HepG2 (cell line): ENCODE results near the gene DALRD3. TPM values are rescaled to one million over a fixed set of nuclear protein-coding genes. Genes with fewer than 3 reads are reported as not detected.

ENCODE experiments used
- ARID5B ChIP-seq: IDR thresholded peaks from 2 replicates; pipeline ENCODE4 v1.4.0; 2020; ENCODE audit warnings: mild to moderate bottlenecking, missing genetic modification reagents
- ATF5 ChIP-seq: sonication (generic); formaldehyde crosslinking; IDR thresholded peaks from 2 replicates; pipeline ENCODE4 v1.4.0; 2020; ENCODE audit warnings: mild to moderate bottlenecking, low read depth, missing genetic modification reagents
- BCL3 ChIP-seq: sonication (generic); formaldehyde crosslinking; IDR thresholded peaks from 2 replicates; pipeline ENCODE4 v1.5.1; 2020; ENCODE audit warnings: mild to moderate bottlenecking, missing genetic modification reagents, moderate library complexity
- CEBPG ChIP-seq: IDR thresholded peaks from 2 replicates; pipeline ENCODE4 v1.6.1; 2016
- DNMT1 ChIP-seq: sonication (generic); formaldehyde crosslinking; IDR thresholded peaks from 2 replicates; pipeline ENCODE4 v1.5.1; 2020; ENCODE audit warnings: mild to moderate bottlenecking, missing genetic modification reagents
- ETS1 ChIP-seq: sonication (generic); formaldehyde crosslinking; IDR thresholded peaks from 2 replicates; pipeline ENCODE4 v1.4.0; 2020; ENCODE audit warnings: missing genetic modification reagents
- NCOR1 ChIP-seq: fragments of 200-600 bp; sonication (generic); IDR thresholded peaks from 2 replicates; pipeline ENCODE4 v1.7.0; 2017; ENCODE audit warnings: antibody characterized with exemption, low read length, borderline replicate concordance
- POLR2A ChIP-seq, 2 experiments: IDR thresholded peaks; 2 replicates each; pipeline ENCODE4 v1.6.1; 2011; ENCODE audit warnings: low read depth in 2 of 2, low read length in 2 of 2, mild to moderate bottlenecking in 1 of 2, moderate library complexity in 1 of 2; ENCODE audit not compliant: insufficient read depth in 1 of 2
- POLR2G ChIP-seq: fragments of 200-400 bp; formaldehyde crosslinking; IDR thresholded peaks from 2 replicates; pipeline ENCODE4 v1.6.1; 2018; ENCODE audit warnings: mild to moderate bottlenecking, low read depth, low read length, moderate library complexity
- SALL2 ChIP-seq: sonication (generic); formaldehyde crosslinking; IDR thresholded peaks from 2 replicates; pipeline ENCODE4 v1.8.1; 2023; ENCODE audit warnings: mild to moderate bottlenecking, missing genetic modification reagents, inconsistent platforms
- SNAPC2 ChIP-seq: sonication (generic); formaldehyde crosslinking; IDR thresholded peaks from 2 replicates; pipeline ENCODE4 v1.8.1; 2022; ENCODE audit warnings: mild to moderate bottlenecking, missing genetic modification reagents
- ZBTB21 ChIP-seq: sonication (generic); formaldehyde crosslinking; IDR thresholded peaks from 2 replicates; pipeline ENCODE4 v1.4.0; 2020; ENCODE audit warnings: missing genetic modification reagents
- ZMAT3 ChIP-seq: sonication (generic); formaldehyde crosslinking; conservative IDR thresholded peaks from 2 replicates; pipeline ENCODE4 v1.7.0; 2021; ENCODE audit warnings: missing genetic modification reagents
- ZNF3 ChIP-seq: IDR thresholded peaks from 2 replicates; pipeline ENCODE4 v1.7.0; 2017; ENCODE audit warnings: inconsistent platforms
- ZNF343 ChIP-seq: sonication (generic); formaldehyde crosslinking; IDR thresholded peaks from 2 replicates; pipeline ENCODE4 v1.4.0; 2020; ENCODE audit warnings: mild to moderate bottlenecking, missing genetic modification reagents
- ZNF383 ChIP-seq: sonication (generic); formaldehyde crosslinking; IDR thresholded peaks from 2 replicates; pipeline ENCODE4 v1.4.0; 2020; ENCODE audit warnings: missing genetic modification reagents, mild to moderate bottlenecking, borderline replicate concordance
- ZNF569 ChIP-seq: sonication (generic); formaldehyde crosslinking; IDR thresholded peaks from 2 replicates; pipeline ENCODE4 v1.5.0; 2020; ENCODE audit warnings: mild to moderate bottlenecking, missing genetic modification reagents, moderate library complexity, borderline replicate concordance
- ZNF691 ChIP-seq: sonication (generic); formaldehyde crosslinking; IDR thresholded peaks from 2 replicates; pipeline ENCODE4 v1.4.0; 2020; ENCODE audit warnings: missing genetic modification reagents, low read depth, mild to moderate bottlenecking, borderline replicate concordance
- ZNF83 ChIP-seq: sonication (generic); formaldehyde crosslinking; IDR thresholded peaks from 2 replicates; pipeline ENCODE4 v1.4.0; 2020; ENCODE audit warnings: missing genetic modification reagents, mild to moderate bottlenecking, borderline replicate concordance
- polyA plus RNA-seq, 8 experiments: library from polyadenylated mRNA; depleted of rRNA in 3 of 8; stranded (reverse) in 7 of 8; unstranded in 1 of 8; fragments of >200 nt; fragmentation: Illumina TruSeq in 4 of 8; extraction: Trizol in 4 of 8; gene quantifications; 2 replicates each; pipeline versions ENCODE4 v1.2.1 to v1.2.3, GENCODE V29; 2011 to 2016; ENCODE audit warnings: low read depth in 4 of 8, missing spikeins in 1 of 8, mixed read lengths in 1 of 8; ENCODE audit not compliant: insufficient read depth in 1 of 8
- total RNA-seq, 5 experiments: library from RNA; depleted of rRNA; stranded (reverse); fragments of >200 nt; fragmentation: Illumina TruSeq; extraction: Trizol; gene quantifications; 2 replicates each; pipeline ENCODE4 v1.2.3, GENCODE V29; 2016; ENCODE audit warnings: low read depth in 1 of 5
- TF ChIP-seq, protein P1 (sequence below): fragments of 450-650 bp; IDR thresholded peaks from 2 replicates; pipeline ENCODE4 v1.6.1; 2016

Gene DALRD3
- total and polyA plus RNA-seq, 2 of the 13 experiments (the other 11 are each of a cell fraction or from before 2014, with no cell fraction given), result 19.9 to 36.5 TPM

DNA sequence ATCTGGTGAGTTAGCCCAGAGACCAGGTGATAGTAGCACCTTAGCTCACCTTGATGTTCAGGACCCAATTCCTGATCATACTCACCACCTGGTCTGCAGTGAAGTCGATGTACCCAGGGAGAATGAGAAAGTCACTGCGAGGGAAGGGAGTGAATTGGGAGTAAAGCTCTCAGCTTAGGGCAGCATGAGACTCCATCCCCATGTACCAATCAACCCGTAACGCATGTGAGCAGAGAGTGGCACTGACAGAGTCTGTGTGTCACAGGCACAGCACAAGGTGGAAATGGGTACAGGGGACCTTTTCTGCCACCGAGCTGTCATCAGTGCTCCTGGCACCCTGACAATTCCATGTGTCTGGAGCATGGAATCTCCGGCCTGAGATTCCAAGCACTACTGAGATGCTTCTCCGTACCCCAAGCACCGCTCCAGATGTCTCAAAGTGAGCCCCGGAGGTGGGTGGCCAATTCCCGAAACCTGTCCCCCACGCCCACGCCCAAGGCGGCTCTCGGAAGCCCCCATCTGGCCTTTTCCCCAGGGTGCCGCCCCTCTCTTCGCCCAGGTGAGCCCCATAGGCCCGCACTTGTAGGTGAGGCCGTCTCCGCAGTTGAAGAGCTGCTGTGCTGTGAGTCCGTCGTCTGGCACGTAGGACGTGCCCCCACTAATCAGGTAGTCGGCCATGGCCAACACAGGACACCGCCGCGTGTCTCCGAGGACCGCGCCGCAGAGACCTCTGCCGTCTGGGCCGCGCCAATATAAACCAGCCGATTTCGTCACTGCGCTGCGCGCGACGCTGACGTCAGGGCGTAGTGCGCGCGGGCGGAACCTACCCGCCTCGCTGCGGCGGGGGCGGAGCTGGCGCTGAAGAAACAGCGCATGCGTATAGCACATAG, 10.5 kb upstream of the DALRD3 start, which contains the start of gene IMPDH2 (continued):
- TF ChIP-seq, protein P1, sequence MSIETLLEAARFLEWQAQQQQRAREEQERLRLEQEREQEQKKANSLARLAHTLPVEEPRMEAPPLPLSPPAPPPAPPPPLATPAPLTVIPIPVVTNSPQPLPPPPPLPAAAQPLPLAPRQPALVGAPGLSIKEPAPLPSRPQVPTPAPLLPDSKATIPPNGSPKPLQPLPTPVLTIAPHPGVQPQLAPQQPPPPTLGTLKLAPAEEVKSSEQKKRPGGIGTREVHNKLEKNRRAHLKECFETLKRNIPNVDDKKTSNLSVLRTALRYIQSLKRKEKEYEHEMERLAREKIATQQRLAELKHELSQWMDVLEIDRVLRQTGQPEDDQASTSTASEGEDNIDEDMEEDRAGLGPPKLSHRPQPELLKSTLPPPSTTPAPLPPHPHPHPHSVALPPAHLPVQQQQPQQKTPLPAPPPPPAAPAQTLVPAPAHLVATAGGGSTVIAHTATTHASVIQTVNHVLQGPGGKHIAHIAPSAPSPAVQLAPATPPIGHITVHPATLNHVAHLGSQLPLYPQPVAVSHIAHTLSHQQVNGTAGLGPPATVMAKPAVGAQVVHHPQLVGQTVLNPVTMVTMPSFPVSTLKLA, result no peak
- TF ChIP-seq POLR2A (IDR thresholded peaks at IDR 0.05; ENCODE audit: insufficient read depth in 1 of 2, low read depth in 2 of 2, low read length in 2 of 2) (peak in 1 of 2 experiments; percentile 99; a peak in 2 of 4 replicates), SNAPC2 (no peak), ZNF691 (CRISPR knock-in tag) (peak; percentile 72; the same call in 1 of the 2 replicates), ARID5B (CRISPR knock-in tag) (peak; percentile 74), NCOR1 (no peak), POLR2G (peak; percentile 99), ZMAT3 (CRISPR knock-in tag) (peak; percentile 92), BCL3 (CRISPR knock-in tag) (peak; percentile 59), ETS1 (CRISPR knock-in tag) (no peak), SALL2 (CRISPR knock-in tag) (peak; percentile 92), ZNF383 (CRISPR knock-in tag) (no peak), ZNF83 (CRISPR knock-in tag) (peak; percentile 85; the same call in 1 of the 2 replicates), DNMT1 (CRISPR knock-in tag) (peak; percentile 95; the same call in 1 of the 2 replicates), ZNF569 (no peak), ZNF3 (CRISPR knock-in tag) (no peak; the same call in 1 of the 2 replicates), ZBTB21 (peak; percentile 79), ZNF343 (CRISPR knock-in tag) (peak; percentile 73; the same call in 1 of the 2 replicates), CEBPG (CRISPR knock-in tag) (peak; percentile 97), ATF5 (CRISPR knock-in tag) (peak; percentile 79; the same call in 1 of the 2 replicates)
